ENCODE data around the gene PLAU.

Gene PLAU

GRCh38 chr10:73871295-73872189 is 39.4 kb upstream of the PLAU start:
- H3K9me3 ChIP-seq (ENCODE audit: control insufficient read depth, low read length) = no peaks in the 10 kb centered on the region

GRCh38 chr10:73872190-73872710 is 38.7 kb upstream of the PLAU start:
- Histone ChIP-seq H3K9ac (ENCODE audit: low read length) (peak overlapping the region; percentile 38), H3K36me3 (ENCODE audit: control insufficient read depth, insufficient read depth, low read length) (no peaks in the 10 kb centered on the region), H3K9me3 (ENCODE audit: control insufficient read depth, low read length) (no peaks in the 10 kb centered on the region), H3K4me1 (ENCODE audit: control insufficient read depth, insufficient read depth, low read length) (peaks cover 45% of the 10 kb centered on the region), H3K27me3 (ENCODE audit: control insufficient read depth, insufficient read depth, low read length) (no peaks in the 10 kb centered on the region), H3K4me3 (ENCODE audit: low read length) (peak overlapping the region; percentile 16)

More at GRCh38 chr10:73871295-73872189, 39.4 kb upstream of the PLAU start:
- Histone ChIP-seq H3K36me3 (ENCODE audit: control insufficient read depth, insufficient read depth, low read length) (no peaks in the 10 kb centered on the region), H3K4me1 (ENCODE audit: control insufficient read depth, insufficient read depth, low read length) (peaks cover 42% of the 10 kb centered on the region), H3K4me3 (ENCODE audit: low read length) (peak overlapping the region; percentile 16), H3K27me3 (ENCODE audit: control insufficient read depth, insufficient read depth, low read length) (no peaks in the 10 kb centered on the region), H3K9ac (ENCODE audit: low read length) (peak overlapping the region; percentile 32)

- no peaks in the 10 kb centered on the region for H3K27me3 ChIP-seq (ENCODE audit: control insufficient read depth, insufficient read depth, low read length)
- no peaks in the 10 kb centered on the region for H3K36me3 ChIP-seq (ENCODE audit: control insufficient read depth, insufficient read depth, low read length)
- H3K4me1 ChIP-seq (ENCODE audit: control insufficient read depth, insufficient read depth, low read length) = peaks cover 45% of the 10 kb centered on the region
- H3K4me3 ChIP-seq (ENCODE audit: low read length) = peak overlapping the region; percentile 4
- no peaks in the 10 kb centered on the region for H3K9me3 ChIP-seq (ENCODE audit: control insufficient read depth, low read length)
- peak overlapping the region; percentile 18 for H3K9ac ChIP-seq (ENCODE audit: low read length)
Observed at GRCh38 chr10:73873142-73873837, 37.6 kb upstream of the PLAU start.

GRCh38 chr10:73873838-73874215 is 37.1 kb upstream of the PLAU start:
- Histone ChIP-seq H3K4me3 (ENCODE audit: low read length) (no peak overlapping the region), H3K9ac (ENCODE audit: low read length) (no peak overlapping the region), H3K36me3 (ENCODE audit: control insufficient read depth, insufficient read depth, low read length) (no peaks in the 10 kb centered on the region), H3K27me3 (ENCODE audit: control insufficient read depth, insufficient read depth, low read length) (no peaks in the 10 kb centered on the region), H3K9me3 (ENCODE audit: control insufficient read depth, low read length) (no peaks in the 10 kb centered on the region), H3K4me1 (ENCODE audit: control insufficient read depth, insufficient read depth, low read length) (peaks cover 45% of the 10 kb centered on the region)

- H3K9me3 ChIP-seq (ENCODE audit: control insufficient read depth, low read length) = no peaks in the 10 kb centered on the region
- H3K36me3 ChIP-seq (ENCODE audit: control insufficient read depth, insufficient read depth, low read length) = no peaks in the 10 kb centered on the region
- H3K4me1 ChIP-seq (ENCODE audit: control insufficient read depth, insufficient read depth, low read length) = peaks cover 45% of the 10 kb centered on the region
- no peaks in the 10 kb centered on the region for H3K27me3 ChIP-seq (ENCODE audit: control insufficient read depth, insufficient read depth, low read length)
- H3K9ac ChIP-seq (ENCODE audit: low read length) = peak within 1 kb of the TSS; percentile 39
- H3K4me3 ChIP-seq (ENCODE audit: low read length) = peak within 1 kb of the TSS; percentile 4
Observed at GRCh38 chr10:73874267-73875138, 36.4 kb upstream of the PLAU start, which contains the start of gene CAMK2G. Gene CAMK2G (minus strand): TSS chr10:73874555. CDS start chr10:73874461, 94 bp downstream.

- peaks cover 45% of the 10 kb centered on the region for H3K4me1 ChIP-seq (ENCODE audit: control insufficient read depth, insufficient read depth, low read length)
Observed at GRCh38 chr10:73875139-73875475, 35.8 kb upstream of the PLAU start.

GRCh38 chr10:73876157-73876556 is 34.8 kb upstream of the PLAU start:
- no peak overlapping the region for H3K9ac ChIP-seq (ENCODE audit: low read length)
- peaks cover 39% of the 10 kb centered on the region for H3K4me1 ChIP-seq (ENCODE audit: control insufficient read depth, insufficient read depth, low read length)
- H3K27me3 ChIP-seq (ENCODE audit: control insufficient read depth, insufficient read depth, low read length) = no peaks in the 10 kb centered on the region
- H3K4me3 ChIP-seq (ENCODE audit: low read length) = no peak overlapping the region
- no peaks in the 10 kb centered on the region for H3K36me3 ChIP-seq (ENCODE audit: control insufficient read depth, insufficient read depth, low read length)
- H3K9me3 ChIP-seq (ENCODE audit: control insufficient read depth, low read length) = no peaks in the 10 kb centered on the region

More at GRCh38 chr10:73875139-73875475, 35.8 kb upstream of the PLAU start:
- Histone ChIP-seq H3K9ac (ENCODE audit: low read length) (peak overlapping the region; percentile 39), H3K4me3 (ENCODE audit: low read length) (no peak overlapping the region), H3K36me3 (ENCODE audit: control insufficient read depth, insufficient read depth, low read length) (no peaks in the 10 kb centered on the region), H3K9me3 (ENCODE audit: control insufficient read depth, low read length) (no peaks in the 10 kb centered on the region), H3K27me3 (ENCODE audit: control insufficient read depth, insufficient read depth, low read length) (no peaks in the 10 kb centered on the region)

GRCh38 chr10:73876566-73876965 is 34.4 kb upstream of the PLAU start:
- Histone ChIP-seq H3K27me3 (ENCODE audit: control insufficient read depth, insufficient read depth, low read length) (no peaks in the 10 kb centered on the region), H3K36me3 (ENCODE audit: control insufficient read depth, insufficient read depth, low read length) (no peaks in the 10 kb centered on the region), H3K4me1 (ENCODE audit: control insufficient read depth, insufficient read depth, low read length) (peaks cover 35% of the 10 kb centered on the region), H3K9me3 (ENCODE audit: control insufficient read depth, low read length) (no peaks in the 10 kb centered on the region), H3K4me3 (ENCODE audit: low read length) (no peak overlapping the region), H3K9ac (ENCODE audit: low read length) (no peak overlapping the region)

- Histone ChIP-seq H3K9ac (ENCODE audit: low read length) (no peak overlapping the region), H3K9me3 (ENCODE audit: control insufficient read depth, low read length) (no peaks in the 10 kb centered on the region), H3K4me1 (ENCODE audit: control insufficient read depth, insufficient read depth, low read length) (peaks cover 31% of the 10 kb centered on the region), H3K36me3 (ENCODE audit: control insufficient read depth, insufficient read depth, low read length) (no peaks in the 10 kb centered on the region), H3K4me3 (ENCODE audit: low read length) (no peak overlapping the region), H3K27me3 (ENCODE audit: control insufficient read depth, insufficient read depth, low read length) (no peaks in the 10 kb centered on the region)
Observed at GRCh38 chr10:73876971-73877370, 34.0 kb upstream of the PLAU start.

- H3K4me3 ChIP-seq (ENCODE audit: low read length) = no peak overlapping the region
- H3K36me3 ChIP-seq (ENCODE audit: control insufficient read depth, insufficient read depth, low read length) = no peaks in the 10 kb centered on the region
- H3K9me3 ChIP-seq (ENCODE audit: control insufficient read depth, low read length) = no peaks in the 10 kb centered on the region
- H3K27me3 ChIP-seq (ENCODE audit: control insufficient read depth, insufficient read depth, low read length) = no peaks in the 10 kb centered on the region
- H3K9ac ChIP-seq (ENCODE audit: low read length) = no peak overlapping the region
- H3K4me1 ChIP-seq (ENCODE audit: control insufficient read depth, insufficient read depth, low read length) = peaks cover 24% of the 10 kb centered on the region
Observed at GRCh38 chr10:73877533-73878160, 33.3 kb upstream of the PLAU start.

GRCh38 chr10:73878365-73878764 is 32.6 kb upstream of the PLAU start:
- no peak overlapping the region for H3K4me3 ChIP-seq (ENCODE audit: low read length)
- H3K9ac ChIP-seq (ENCODE audit: low read length) = no peak overlapping the region
- H3K27me3 ChIP-seq (ENCODE audit: control insufficient read depth, insufficient read depth, low read length) = no peaks in the 10 kb centered on the region
- H3K9me3 ChIP-seq (ENCODE audit: control insufficient read depth, low read length) = no peaks in the 10 kb centered on the region
- no peaks in the 10 kb centered on the region for H3K36me3 ChIP-seq (ENCODE audit: control insufficient read depth, insufficient read depth, low read length)
- H3K4me1 ChIP-seq (ENCODE audit: control insufficient read depth, insufficient read depth, low read length) = peaks cover 17% of the 10 kb centered on the region

Measured in mucosa of stomach (tissue), 1 donor.